Measurements from ENCODE around the gene BABAM1.
A peak's percentile ranks its signal among the peaks of the same experiment; 100 is the strongest.

The BABAM1 gene

DNA sequence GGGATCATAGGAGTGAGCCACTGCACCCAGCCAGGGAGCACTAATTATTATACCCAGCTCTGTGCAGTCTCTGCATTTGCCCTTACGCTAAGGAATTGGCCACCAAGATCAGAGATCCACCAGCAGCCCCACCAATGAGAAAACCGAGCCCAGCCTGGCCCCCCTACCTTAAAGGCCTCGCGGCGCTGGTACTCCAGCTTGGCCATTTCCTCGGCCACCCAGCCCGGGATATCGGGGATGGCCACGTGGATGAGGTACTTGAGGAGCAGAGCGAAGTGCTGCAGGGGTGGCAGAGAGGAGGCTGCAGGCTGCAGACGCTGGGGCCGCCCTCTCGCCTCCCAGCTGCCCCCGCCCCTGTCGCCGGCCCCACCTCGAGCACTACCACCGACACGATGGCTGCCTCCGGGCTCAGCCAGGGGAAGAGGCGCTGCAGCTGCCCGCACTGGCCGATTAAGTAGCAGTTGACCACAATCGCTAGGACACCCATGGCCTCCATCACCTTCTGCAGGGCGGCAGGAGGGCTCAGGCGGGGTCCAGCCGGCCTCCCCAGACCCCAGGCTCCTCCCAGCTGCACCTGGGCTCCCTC is 59.9 kb downstream of the BABAM1 start:
- TF ChIP-seq CTCF (IDR thresholded peaks at IDR 0.05; ENCODE audit: low read depth, low read length): no peak
- no peak overlapping the region for H3K4me3 ChIP-seq (replicated peaks in 1 of 2; ENCODE audit: low read depth in 2 of 2, low read length in 2 of 2)
- no peak for DNase-seq (ENCODE audit: low read depth in 2 of 2)

- peak in 1 of 2 donors; percentile 68 for DNase-seq (ENCODE audit: low read depth in 2 of 2)
- TF ChIP-seq CTCF (IDR thresholded peaks at IDR 0.05; ENCODE audit: low read depth, low read length): no peak
- no peak overlapping the region for H3K4me3 ChIP-seq (replicated peaks in 1 of 2; ENCODE audit: low read depth in 2 of 2, low read length in 2 of 2)
Observed at GRCh38 chr19:17327654-17328516, 60.6 kb downstream of the BABAM1 start.

All from cardiac fibroblast (primary cell).